Gastrocnemius medialis (tissue), 4 donors: Measurements from ENCODE around the gene GCN1.

Source experiments
- POLR2A ChIP-seq, 2 donors: fragments of 450-650 bp; IDR thresholded peaks; one replicate each; pipeline ENCODE4 v1.6.1; 2017; ENCODE audit warnings: antibody characterized with exemption in 2 of 2, mild to moderate bottlenecking in 2 of 2, moderate library complexity in 2 of 2
- TF ChIP-seq, protein P1 (sequence below), 5 experiments: fragments of 450-650 bp in 3 of 5; fragments of 200-600 bp in 2 of 5; sonication (generic) in 2 of 5; IDR thresholded peaks in 4 of 5; conservative IDR thresholded peaks in 1 of 5; 1 replicate in 4 of 5; 2 replicates in 1 of 5; pipeline ENCODE4 v1.5.1; 2016 to 2019; ENCODE audit warnings: antibody characterized with exemption in 5 of 5, mild to moderate bottlenecking in 3 of 5, moderate library complexity in 3 of 5

DNA sequence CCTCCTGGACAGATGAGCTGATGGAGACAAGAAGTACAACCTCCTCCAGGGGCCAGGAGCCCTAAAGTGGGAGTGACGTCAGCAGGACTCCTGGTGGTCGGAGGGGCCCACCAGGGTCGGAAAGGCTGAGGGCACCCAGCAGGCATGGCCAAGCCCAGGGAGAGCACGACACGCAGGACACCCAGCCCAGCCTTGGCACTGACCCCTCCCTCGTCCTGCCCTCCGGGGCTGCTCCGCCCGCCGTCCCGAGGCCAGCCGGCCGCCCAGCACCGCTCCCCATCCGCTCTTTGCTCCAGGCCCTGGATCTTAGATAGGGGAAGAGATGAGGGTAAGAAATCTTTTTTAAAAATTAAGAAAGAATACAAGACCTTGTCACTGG lies 20.8 kb upstream of the GCN1 start:
- TF ChIP-seq, protein P1, sequence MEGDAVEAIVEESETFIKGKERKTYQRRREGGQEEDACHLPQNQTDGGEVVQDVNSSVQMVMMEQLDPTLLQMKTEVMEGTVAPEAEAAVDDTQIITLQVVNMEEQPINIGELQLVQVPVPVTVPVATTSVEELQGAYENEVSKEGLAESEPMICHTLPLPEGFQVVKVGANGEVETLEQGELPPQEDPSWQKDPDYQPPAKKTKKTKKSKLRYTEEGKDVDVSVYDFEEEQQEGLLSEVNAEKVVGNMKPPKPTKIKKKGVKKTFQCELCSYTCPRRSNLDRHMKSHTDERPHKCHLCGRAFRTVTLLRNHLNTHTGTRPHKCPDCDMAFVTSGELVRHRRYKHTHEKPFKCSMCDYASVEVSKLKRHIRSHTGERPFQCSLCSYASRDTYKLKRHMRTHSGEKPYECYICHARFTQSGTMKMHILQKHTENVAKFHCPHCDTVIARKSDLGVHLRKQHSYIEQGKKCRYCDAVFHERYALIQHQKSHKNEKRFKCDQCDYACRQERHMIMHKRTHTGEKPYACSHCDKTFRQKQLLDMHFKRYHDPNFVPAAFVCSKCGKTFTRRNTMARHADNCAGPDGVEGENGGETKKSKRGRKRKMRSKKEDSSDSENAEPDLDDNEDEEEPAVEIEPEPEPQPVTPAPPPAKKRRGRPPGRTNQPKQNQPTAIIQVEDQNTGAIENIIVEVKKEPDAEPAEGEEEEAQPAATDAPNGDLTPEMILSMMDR (IDR thresholded peaks at IDR 0.05 in 4 of 5, conservative IDR thresholded peaks at IDR 0.05 in 1 of 5): no peak
- TF ChIP-seq POLR2A (IDR thresholded peaks at IDR 0.05): no peak
